Bronchial epithelial cell (primary cell): ENCODE results near the gene CA12. TPM values are rescaled to one million over a fixed set of nuclear protein-coding genes. Genes with fewer than 3 reads are reported as not detected.
A peak's percentile ranks its signal among the peaks of the same experiment; 100 is the strongest.

Experiments used
- DNase-seq: peaks from one replicate; pipeline ENCODE4 v3.0.0-alpha.2; 2010; ENCODE audit warnings: low read depth
- FAIRE-seq: peaks from 2 replicates; lab custom pipeline; 2011; peaks lifted over from hg19 to GRCh38; lab: Jason Lieb, UNC
- H3K27me3 ChIP-seq: 2 replicates; pipeline ENCODE4 v1.5.1; 2011; ENCODE audit warnings: low read length; ENCODE audit not compliant: control insufficient read depth, insufficient read depth
- H3K36me3 ChIP-seq: 2 replicates; pipeline ENCODE4 v1.5.1; 2011; ENCODE audit warnings: low read length; ENCODE audit not compliant: control insufficient read depth, insufficient read depth
- H3K4me3 ChIP-seq: 2 replicates; pipeline ENCODE4 v1.5.1; 2011; ENCODE audit warnings: mild to moderate bottlenecking, low read depth, low read length, control low read depth
- CTCF ChIP-seq: IDR thresholded peaks from 2 replicates; pipeline ENCODE4 v1.5.1; 2011; ENCODE audit warnings: mild to moderate bottlenecking, moderate library complexity, low read length, control low read depth, inconsistent platforms; ENCODE audit not compliant: insufficient read depth, severe bottlenecking
- total RNA-seq: library from RNA; depleted of rRNA; stranded (reverse); fragments of >200 nt; gene quantifications from 2 replicates; pipeline ENCODE4 v1.2.1, GENCODE V29; 2014

Gene CA12
- total RNA-seq, 1 donor from 2014 or later = 44.0 TPM

- FAIRE-seq = no peak
- H3K27me3 ChIP-seq = no peaks in the 10 kb centered on the region
- TF ChIP-seq CTCF = no peak
Measured at GRCh38 chr15:63390689-63391088, 9.0 kb upstream of the CA12 start.

GRCh38 chr15:63389902-63390670 lies 8.4 kb upstream of the CA12 start:
- DNase-seq = peak; percentile 69
- Histone ChIP-seq H3K27me3 (no peaks in the 10 kb centered on the region), H3K4me3 (no peak overlapping the region), H3K36me3 (no peaks in the 10 kb centered on the region)
- no peak for TF ChIP-seq CTCF
- no peak for FAIRE-seq

More at GRCh38 chr15:63390689-63391088, 9.0 kb upstream of the CA12 start:
- DNase-seq = no peak
- no peaks in the 10 kb centered on the region for H3K36me3 ChIP-seq
- no peak overlapping the region for H3K4me3 ChIP-seq

GRCh38 chr15:63388511-63388910 lies 6.9 kb upstream of the CA12 start:
- no peak overlapping the region for H3K4me3 ChIP-seq
- no peaks in the 10 kb centered on the region for H3K36me3 ChIP-seq
- FAIRE-seq (peak; percentile 28), DNase-seq (peak; percentile 47)
- TF ChIP-seq CTCF = no peak
- H3K27me3 ChIP-seq = no peaks in the 10 kb centered on the region

- H3K4me3 ChIP-seq = no peak overlapping the region
- no peak for TF ChIP-seq CTCF
- DNase-seq (no peak), FAIRE-seq (no peak)
- no peaks in the 10 kb centered on the region for H3K27me3 ChIP-seq
- no peaks in the 10 kb centered on the region for H3K36me3 ChIP-seq
Measured at GRCh38 chr15:63387748-63388493, 6.3 kb upstream of the CA12 start.

GRCh38 chr15:63385911-63386531 lies 4.4 kb upstream of the CA12 start:
- DNase-seq = peak; percentile 100
- FAIRE-seq = peak; percentile 99
- no peak for TF ChIP-seq CTCF
- Histone ChIP-seq H3K36me3 (no peaks in the 10 kb centered on the region), H3K4me3 (no peak overlapping the region), H3K27me3 (no peaks in the 10 kb centered on the region)
